Liver (tissue), 9 donors: ENCODE measurements around the gene MYL6B. TPM values are rescaled to one million over a fixed set of nuclear protein-coding genes. Genes with fewer than 3 reads are reported as not detected.

Experiments
- DNase-seq: peaks from one replicate; pipeline ENCODE4 v3.0.0-alpha.2; 2017; ENCODE audit warnings: low spot score
- H3K27ac ChIP-seq, 2 donors: one replicate each; pipeline ENCODE4 v1.7.0; 2013; ENCODE audit warnings: inconsistent platforms in 2 of 2, low read length in 2 of 2, control low read depth in 1 of 2, low read depth in 1 of 2, mild to moderate bottlenecking in 1 of 2
- H3K27me3 ChIP-seq, 4 donors: one replicate each; pipeline versions ENCODE4 v1.6.1 to v1.7.0; 2013; ENCODE audit warnings: low read length in 3 of 4, inconsistent platforms in 1 of 4, mild to moderate bottlenecking in 1 of 4, moderate library complexity in 1 of 4; ENCODE audit not compliant: control insufficient read depth in 4 of 4, insufficient read depth in 4 of 4
- H3K36me3 ChIP-seq, 4 donors: one replicate each; pipeline versions ENCODE4 v1.6.1 to v1.7.0; 2013; ENCODE audit warnings: low read length in 3 of 4, mild to moderate bottlenecking in 3 of 4, low read depth in 1 of 4, moderate library complexity in 1 of 4; ENCODE audit not compliant: control insufficient read depth in 4 of 4, insufficient read depth in 3 of 4
- H3K4me1 ChIP-seq, 4 donors: one replicate each; pipeline versions ENCODE4 v1.6.1 to v1.7.0; 2013; ENCODE audit warnings: low read length in 3 of 4, mild to moderate bottlenecking in 3 of 4, moderate library complexity in 1 of 4; ENCODE audit not compliant: control insufficient read depth in 4 of 4, insufficient read depth in 4 of 4
- H3K4me3 ChIP-seq, 3 donors: one replicate each; pipeline versions ENCODE4 v1.6.1 to v1.7.0; 2013; ENCODE audit warnings: low read length in 3 of 3, control low read depth in 1 of 3, low read depth in 1 of 3, mild to moderate bottlenecking in 1 of 3
- H3K9ac ChIP-seq, 2 donors: one replicate each; pipeline ENCODE4 v1.7.0; 2013; ENCODE audit warnings: low read length in 2 of 2, mild to moderate bottlenecking in 2 of 2, moderate library complexity in 2 of 2, control low read depth in 1 of 2, low read depth in 1 of 2
- H3K9me3 ChIP-seq, 4 donors: one replicate each; pipeline versions ENCODE4 v1.6.1 to v1.7.0; 2013; ENCODE audit warnings: low read length in 3 of 4; ENCODE audit not compliant: control insufficient read depth in 4 of 4
- FOXA1 ChIP-seq: IDR thresholded peaks from 2 replicates; pipeline ENCODE4 v1.6.1; 2016; ENCODE audit warnings: antibody characterized with exemption
- FOXA2 ChIP-seq: IDR thresholded peaks from 2 replicates; pipeline ENCODE4 v1.6.1; 2016; ENCODE audit warnings: antibody characterized with exemption
- GABPA ChIP-seq, 2 donors: IDR thresholded peaks in 1 of 2; conservative IDR thresholded peaks in 1 of 2; 2 replicates each; pipeline ENCODE4 v1.6.1; 2016; ENCODE audit warnings: antibody characterized with exemption in 2 of 2, mild to moderate bottlenecking in 1 of 2, moderate library complexity in 1 of 2
- HNF4A ChIP-seq, 2 donors: conservative IDR thresholded peaks; 2 replicates each; pipeline ENCODE4 v1.6.1; 2016; ENCODE audit warnings: antibody characterized with exemption in 2 of 2, mild to moderate bottlenecking in 2 of 2
- HNF4G ChIP-seq: IDR thresholded peaks from 2 replicates; pipeline ENCODE4 v1.6.1; 2016; ENCODE audit warnings: antibody characterized with exemption
- JUND ChIP-seq, 2 donors: IDR thresholded peaks; 2 replicates each; pipeline ENCODE4 v1.6.1; 2016; ENCODE audit warnings: antibody characterized with exemption in 2 of 2
- MAX ChIP-seq: IDR thresholded peaks from 2 replicates; pipeline ENCODE4 v1.6.1; 2016; ENCODE audit warnings: antibody characterized with exemption
- NR2F2 ChIP-seq: IDR thresholded peaks from 2 replicates; pipeline ENCODE4 v1.6.1; 2016; ENCODE audit warnings: antibody characterized with exemption
- RAD21 ChIP-seq, 2 donors: IDR thresholded peaks; 2 replicates each; pipeline ENCODE4 v1.6.1; 2016; ENCODE audit warnings: antibody characterized with exemption in 2 of 2, mild to moderate bottlenecking in 2 of 2
- RXRA ChIP-seq, 2 donors: IDR thresholded peaks; 2 replicates each; pipeline ENCODE4 v1.6.1; 2017 to 2018; ENCODE audit warnings: antibody characterized with exemption in 2 of 2, mild to moderate bottlenecking in 1 of 2
- SP1 ChIP-seq: IDR thresholded peaks from 2 replicates; pipeline ENCODE4 v1.6.1; 2018; ENCODE audit warnings: antibody characterized with exemption, mild to moderate bottlenecking
- YY1 ChIP-seq: IDR thresholded peaks from 2 replicates; pipeline ENCODE4 v1.6.1; 2016; ENCODE audit warnings: antibody characterized with exemption, mild to moderate bottlenecking
- ZBTB33 ChIP-seq: IDR thresholded peaks from 2 replicates; pipeline ENCODE4 v1.6.1; 2016; ENCODE audit warnings: antibody characterized with exemption
- WGBS: extraction: QIAGEN DNeasy Blood & Tissue Kit; methylation state at CpG from one replicate; pipeline ENCODE4 v1.1.7; 2013; 5-methylcytosine and 5-hydroxymethylcytosine counted together
- polyA plus RNA-seq, 2 donors: library from polyadenylated mRNA; stranded (reverse) in 1 of 2; unstranded in 1 of 2; fragments of 200-250 nt in 1 of 2; fragments of >200 nt in 1 of 2; fragmentation: Nextera tagmentation in 1 of 2; extraction: Ambion mirVana in 1 of 2; gene quantifications; one replicate each; pipeline versions ENCODE4 v1.2.1 to v1.2.3, GENCODE V29; 2013 to 2015
- total RNA-seq, 2 donors: library from RNA; depleted of rRNA; stranded (reverse); fragments of >200 nt; gene quantifications; one replicate each; pipeline ENCODE4 v1.2.3, GENCODE V29; 2014
- TF ChIP-seq, protein P1 (sequence below): IDR thresholded peaks from 2 replicates; pipeline ENCODE4 v1.6.1; 2016; ENCODE audit warnings: antibody characterized with exemption, mild to moderate bottlenecking
- TF ChIP-seq, protein P2 (sequence below): fragments of 150-350 bp; IDR thresholded peaks from 2 replicates; pipeline ENCODE4 v1.5.1; 2017; ENCODE audit warnings: improper control_type of control experiment, low read depth, low read length; ENCODE audit not compliant: missing input control
- TF ChIP-seq, protein P3 (sequence below): IDR thresholded peaks from 2 replicates; pipeline ENCODE4 v1.6.1; 2016; ENCODE audit warnings: antibody characterized with exemption
- donor health status: healthy.
- donor health status: healthy.
- donor health status: healthy.
- donor health status: healthy.
- donor health status: healthy.

MYL6B gene
- total and polyA plus RNA-seq, 4 donors: 3.7 to 14.2 (median 12.6) TPM

DNA sequence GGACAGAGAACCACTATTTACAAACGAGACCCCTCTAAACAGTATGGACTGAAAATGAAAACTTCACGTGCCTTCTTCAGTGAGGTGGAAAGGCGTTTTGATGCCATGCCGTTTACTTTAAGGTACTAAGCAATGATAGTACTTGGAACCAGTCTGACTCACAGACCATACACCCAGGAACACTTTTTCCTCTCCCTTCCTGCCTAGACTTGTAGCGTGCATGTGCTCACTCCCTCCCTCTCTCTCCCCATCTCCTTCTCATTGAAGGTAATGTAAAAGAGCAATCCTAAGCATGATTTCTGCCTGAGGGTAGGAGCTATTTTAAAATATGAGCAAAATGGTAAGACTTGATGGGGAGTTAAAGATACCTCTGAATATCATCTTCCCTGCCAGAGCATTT, 41.8 kb upstream of the MYL6B start:
- TF ChIP-seq JUND (IDR thresholded peaks at IDR 0.05): no peak
- TF ChIP-seq RAD21 (IDR thresholded peaks at IDR 0.05): no peak
- no peak for TF ChIP-seq HNF4A (conservative IDR thresholded peaks at IDR 0.05)
- TF ChIP-seq MAX: no peak
- TF ChIP-seq RXRA (IDR thresholded peaks at IDR 0.05): no peak
- TF ChIP-seq, protein P1, sequence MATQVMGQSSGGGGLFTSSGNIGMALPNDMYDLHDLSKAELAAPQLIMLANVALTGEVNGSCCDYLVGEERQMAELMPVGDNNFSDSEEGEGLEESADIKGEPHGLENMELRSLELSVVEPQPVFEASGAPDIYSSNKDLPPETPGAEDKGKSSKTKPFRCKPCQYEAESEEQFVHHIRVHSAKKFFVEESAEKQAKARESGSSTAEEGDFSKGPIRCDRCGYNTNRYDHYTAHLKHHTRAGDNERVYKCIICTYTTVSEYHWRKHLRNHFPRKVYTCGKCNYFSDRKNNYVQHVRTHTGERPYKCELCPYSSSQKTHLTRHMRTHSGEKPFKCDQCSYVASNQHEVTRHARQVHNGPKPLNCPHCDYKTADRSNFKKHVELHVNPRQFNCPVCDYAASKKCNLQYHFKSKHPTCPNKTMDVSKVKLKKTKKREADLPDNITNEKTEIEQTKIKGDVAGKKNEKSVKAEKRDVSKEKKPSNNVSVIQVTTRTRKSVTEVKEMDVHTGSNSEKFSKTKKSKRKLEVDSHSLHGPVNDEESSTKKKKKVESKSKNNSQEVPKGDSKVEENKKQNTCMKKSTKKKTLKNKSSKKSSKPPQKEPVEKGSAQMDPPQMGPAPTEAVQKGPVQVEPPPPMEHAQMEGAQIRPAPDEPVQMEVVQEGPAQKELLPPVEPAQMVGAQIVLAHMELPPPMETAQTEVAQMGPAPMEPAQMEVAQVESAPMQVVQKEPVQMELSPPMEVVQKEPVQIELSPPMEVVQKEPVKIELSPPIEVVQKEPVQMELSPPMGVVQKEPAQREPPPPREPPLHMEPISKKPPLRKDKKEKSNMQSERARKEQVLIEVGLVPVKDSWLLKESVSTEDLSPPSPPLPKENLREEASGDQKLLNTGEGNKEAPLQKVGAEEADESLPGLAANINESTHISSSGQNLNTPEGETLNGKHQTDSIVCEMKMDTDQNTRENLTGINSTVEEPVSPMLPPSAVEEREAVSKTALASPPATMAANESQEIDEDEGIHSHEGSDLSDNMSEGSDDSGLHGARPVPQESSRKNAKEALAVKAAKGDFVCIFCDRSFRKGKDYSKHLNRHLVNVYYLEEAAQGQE: no peak
- TF ChIP-seq, protein P2, sequence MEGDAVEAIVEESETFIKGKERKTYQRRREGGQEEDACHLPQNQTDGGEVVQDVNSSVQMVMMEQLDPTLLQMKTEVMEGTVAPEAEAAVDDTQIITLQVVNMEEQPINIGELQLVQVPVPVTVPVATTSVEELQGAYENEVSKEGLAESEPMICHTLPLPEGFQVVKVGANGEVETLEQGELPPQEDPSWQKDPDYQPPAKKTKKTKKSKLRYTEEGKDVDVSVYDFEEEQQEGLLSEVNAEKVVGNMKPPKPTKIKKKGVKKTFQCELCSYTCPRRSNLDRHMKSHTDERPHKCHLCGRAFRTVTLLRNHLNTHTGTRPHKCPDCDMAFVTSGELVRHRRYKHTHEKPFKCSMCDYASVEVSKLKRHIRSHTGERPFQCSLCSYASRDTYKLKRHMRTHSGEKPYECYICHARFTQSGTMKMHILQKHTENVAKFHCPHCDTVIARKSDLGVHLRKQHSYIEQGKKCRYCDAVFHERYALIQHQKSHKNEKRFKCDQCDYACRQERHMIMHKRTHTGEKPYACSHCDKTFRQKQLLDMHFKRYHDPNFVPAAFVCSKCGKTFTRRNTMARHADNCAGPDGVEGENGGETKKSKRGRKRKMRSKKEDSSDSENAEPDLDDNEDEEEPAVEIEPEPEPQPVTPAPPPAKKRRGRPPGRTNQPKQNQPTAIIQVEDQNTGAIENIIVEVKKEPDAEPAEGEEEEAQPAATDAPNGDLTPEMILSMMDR: no peak
- TF ChIP-seq, protein P3, sequence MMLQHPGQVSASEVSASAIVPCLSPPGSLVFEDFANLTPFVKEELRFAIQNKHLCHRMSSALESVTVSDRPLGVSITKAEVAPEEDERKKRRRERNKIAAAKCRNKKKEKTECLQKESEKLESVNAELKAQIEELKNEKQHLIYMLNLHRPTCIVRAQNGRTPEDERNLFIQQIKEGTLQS: no peak
- no peak for TF ChIP-seq FOXA1
- TF ChIP-seq FOXA2: no peak
- TF ChIP-seq GABPA (IDR thresholded peaks at IDR 0.05 in 1 of 2, conservative IDR thresholded peaks at IDR 0.05 in 1 of 2): no peak
- no peak for TF ChIP-seq HNF4G
- no peak for TF ChIP-seq SP1
- TF ChIP-seq YY1: no peak
- no peak for TF ChIP-seq NR2F2
- no peak for TF ChIP-seq ZBTB33
- WGBS: 94% methylated on average over 5 of the region's 5 CpGs
- H3K27me3 ChIP-seq: no peaks in the 10 kb centered on the region
- H3K4me3 ChIP-seq: no peak overlapping the region
- no peak overlapping the region for H3K9ac ChIP-seq
- no peak overlapping the region for H3K27ac ChIP-seq
- DNase-seq: no peak
- peaks cover 13 to 61% (median 49%) of the 10 kb centered on the region in 4 donors for H3K36me3 ChIP-seq
- H3K4me1 ChIP-seq: peaks cover 0 to 11% (median 7%) of the 10 kb centered on the region in 4 donors
- no peaks in the 10 kb centered on the region for H3K9me3 ChIP-seq

DNA sequence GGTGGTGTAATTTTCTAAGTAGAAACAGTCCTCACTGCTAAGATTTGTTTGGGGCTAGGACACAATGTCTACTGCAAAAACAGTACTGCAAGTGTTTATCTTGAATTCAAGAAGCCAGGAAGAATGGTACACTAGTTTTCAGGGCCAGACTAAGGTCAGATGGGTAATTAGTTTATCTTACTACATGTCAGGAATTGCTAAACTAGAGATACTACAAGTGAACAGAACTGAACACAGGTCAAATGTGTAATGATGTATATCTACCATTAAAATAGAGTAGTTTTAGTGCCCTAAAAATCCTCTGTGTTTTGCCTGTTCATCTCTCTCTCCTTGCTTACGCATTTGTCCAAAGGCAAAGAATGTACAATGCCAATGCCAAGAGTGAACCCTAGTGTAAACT, 38.3 kb upstream of the MYL6B start:
- no peak for DNase-seq
- Histone ChIP-seq H3K36me3 (peaks cover 11 to 40% (median 31%) of the 10 kb centered on the region in 4 donors), H3K4me1 (peaks cover 5 to 16% (median 7%) of the 10 kb centered on the region in 4 donors), H3K4me3 (no peak overlapping the region), H3K27ac (no peak overlapping the region), H3K9ac (no peak overlapping the region), H3K27me3 (no peaks in the 10 kb centered on the region), H3K9me3 (no peaks in the 10 kb centered on the region)
- 100% methylated on average over 1 of the region's 1 CpG for WGBS
- TF ChIP-seq YY1: no peak
- no peak for TF ChIP-seq ZBTB33
- TF ChIP-seq HNF4G: no peak
- TF ChIP-seq RAD21 (IDR thresholded peaks at IDR 0.05): no peak
- no peak for TF ChIP-seq HNF4A (conservative IDR thresholded peaks at IDR 0.05)
- TF ChIP-seq SP1: no peak
- no peak for TF ChIP-seq NR2F2
- TF ChIP-seq, protein P1: no peak
- no peak for TF ChIP-seq FOXA2
